H1 (cell line): ENCODE data around the gene KIAA1755. TPM values are rescaled to one million over a fixed set of nuclear protein-coding genes. Genes with fewer than 3 reads are reported as not detected.

ENCODE experiments used
- BRCA1 ChIP-seq: IDR thresholded peaks from 2 replicates; pipeline ENCODE4 v1.6.1; 2012; ENCODE audit warnings: low read depth, low read length, improper control_type of control experiment
- CHD7 ChIP-seq: fragments of 300-600 bp; sonication (generic); IDR thresholded peaks from 2 replicates; pipeline ENCODE4 v1.7.1; 2012; ENCODE audit warnings: low read length, moderate library complexity, mild to moderate bottlenecking, inconsistent platforms; ENCODE audit not compliant: insufficient replicate concordance
- CREB1 ChIP-seq: IDR thresholded peaks from 2 replicates; pipeline ENCODE4 v1.6.1; 2012; ENCODE audit warnings: inconsistent platforms
- E2F6 ChIP-seq: IDR thresholded peaks from 2 replicates; pipeline ENCODE4 v1.6.1; 2012; ENCODE audit warnings: inconsistent platforms
- MAFK ChIP-seq: IDR thresholded peaks from 2 replicates; pipeline ENCODE4 v1.6.1; 2012; ENCODE audit warnings: low read depth, mild to moderate bottlenecking, improper control_type of control experiment, low read length
- MAX ChIP-seq: IDR thresholded peaks from 2 replicates; pipeline ENCODE4 v1.6.1; 2012; ENCODE audit warnings: inconsistent platforms
- NANOG ChIP-seq: IDR thresholded peaks from 2 replicates; pipeline ENCODE4 v1.6.1; 2011; ENCODE audit warnings: low read length, low read depth, mild to moderate bottlenecking, inconsistent platforms; ENCODE audit not compliant: insufficient read depth, poor library complexity, severe bottlenecking
- PHF8 ChIP-seq: fragments of 200-600 bp; sonication (generic); conservative IDR thresholded peaks from 2 replicates; pipeline ENCODE4 v1.7.1; 2012; ENCODE audit warnings: low read depth, mild to moderate bottlenecking, inconsistent platforms, low read length, moderate library complexity
- POLR2A ChIP-seq, 2 experiments: IDR thresholded peaks; 1 replicate in 1 of 2; 2 replicates in 1 of 2; pipeline ENCODE4 v1.6.1; 2011; ENCODE audit warnings: low read depth in 2 of 2, low read length in 2 of 2, mild to moderate bottlenecking in 2 of 2; ENCODE audit errors: control extremely low read depth in 1 of 2
- POU5F1 ChIP-seq: IDR thresholded peaks from 2 replicates; pipeline ENCODE4 v1.6.1; 2011; ENCODE audit warnings: low read depth, mild to moderate bottlenecking, low read length, moderate library complexity
- RFX5 ChIP-seq: IDR thresholded peaks from 2 replicates; pipeline ENCODE4 v1.6.1; 2011; ENCODE audit warnings: low read depth, low read length, improper control_type of control experiment, borderline replicate concordance
- SP1 ChIP-seq: IDR thresholded peaks from 2 replicates; pipeline ENCODE4 v1.6.1; 2011; ENCODE audit warnings: low read depth, low read length
- polyA plus RNA-seq, 7 experiments: library from polyadenylated mRNA; depleted of rRNA in 3 of 7; stranded (reverse) in 5 of 7; unstranded in 2 of 7; fragments of >200 nt in 5 of 7; fragments of 200-250 nt in 2 of 7; gene quantifications; 1 replicate in 5 of 7; 2 replicates in 1 of 7; 4 replicates in 1 of 7; pipeline versions ENCODE4 v1.2.1 to v1.2.3, GENCODE V29; 2011 to 2013; ENCODE audit warnings: missing spikeins in 2 of 7, mixed read lengths in 2 of 7
- total RNA-seq: library from RNA; stranded (reverse); fragmentation: NEBNext Ultra II Directional; extraction: Animal tissue kit (Norgen Biotek cat#: 25700); gene quantifications from 2 replicates; pipeline ENCODE4 v1.2.1, GENCODE V29; 2021

The KIAA1755 gene
- total and polyA plus RNA-seq, 2 of the 8 experiments (the other 6 are each of a cell fraction or from before 2014, with no cell fraction given) = 0.23 TPM; not detected in 1

GRCh38 chr20:38177201-38177600, 83.3 kb downstream of the KIAA1755 start (continued):
- TF ChIP-seq CHD7 = no peak
- no peak for TF ChIP-seq BRCA1
- TF ChIP-seq MAFK = no peak
- no peak for TF ChIP-seq CREB1
- TF ChIP-seq NANOG = no peak
- TF ChIP-seq PHF8 = no peak
- TF ChIP-seq MAX = no peak
- no peak for TF ChIP-seq E2F6
- TF ChIP-seq POU5F1 = no peak
- no peak for TF ChIP-seq SP1
- TF ChIP-seq RFX5 = no peak
- no peak for TF ChIP-seq POLR2A (IDR thresholded peaks at IDR 0.05; ENCODE audit: control extremely low read depth in 1 of 2, low read depth in 2 of 2, low read length in 2 of 2)
